ENCODE data around the gene GRM4. TPM values are rescaled to one million over a fixed set of nuclear protein-coding genes. Genes with fewer than 3 reads are reported as not detected.
A peak's percentile ranks its signal among the peaks of the same experiment; 100 is the strongest.

The GRM4 gene
- total RNA-seq, 1 donor from 2014 or later = not detected

GRCh38 chr6:34161857-34162515 lies 16.1 kb upstream of the GRM4 start:
- intact Hi-C loops (cut with DNase I) = no loop called here
- peak; percentile 39 for DNase-seq (ENCODE audit: low spot score)
- no peak for ATAC-seq

- ATAC-seq = no peak
- intact Hi-C loops (cut with DNase I) = no loop called here
Measured at GRCh38 chr6:34159844-34160243, 14.0 kb upstream of the GRM4 start.

DNA sequence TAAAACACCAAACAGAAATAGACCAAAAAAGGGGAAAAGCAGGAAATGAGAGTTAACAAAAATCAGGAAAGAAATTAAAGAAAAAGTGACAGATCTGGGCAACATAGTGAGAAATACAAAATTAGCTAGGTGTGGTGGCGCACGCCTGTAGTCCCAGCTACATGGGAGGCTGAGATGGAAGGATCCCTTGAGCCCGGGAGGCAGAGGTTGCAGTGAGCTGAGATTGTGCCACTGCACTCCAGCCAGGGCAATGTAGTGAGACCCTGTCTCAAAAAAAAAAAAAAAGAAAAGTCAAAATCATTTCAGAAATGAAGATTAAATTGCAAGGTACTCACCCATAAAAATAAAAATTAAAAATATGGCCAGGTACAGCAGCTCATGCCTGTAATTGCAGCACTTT lies 13.0 kb upstream of the GRM4 start:
- ATAC-seq = no peak
- intact Hi-C loops (cut with DNase I) = no loop called here
- DNase-seq (ENCODE audit: low spot score) = no peak

More at GRCh38 chr6:34159844-34160243, 14.0 kb upstream of the GRM4 start:
- no peak for DNase-seq (ENCODE audit: low spot score)

DNA sequence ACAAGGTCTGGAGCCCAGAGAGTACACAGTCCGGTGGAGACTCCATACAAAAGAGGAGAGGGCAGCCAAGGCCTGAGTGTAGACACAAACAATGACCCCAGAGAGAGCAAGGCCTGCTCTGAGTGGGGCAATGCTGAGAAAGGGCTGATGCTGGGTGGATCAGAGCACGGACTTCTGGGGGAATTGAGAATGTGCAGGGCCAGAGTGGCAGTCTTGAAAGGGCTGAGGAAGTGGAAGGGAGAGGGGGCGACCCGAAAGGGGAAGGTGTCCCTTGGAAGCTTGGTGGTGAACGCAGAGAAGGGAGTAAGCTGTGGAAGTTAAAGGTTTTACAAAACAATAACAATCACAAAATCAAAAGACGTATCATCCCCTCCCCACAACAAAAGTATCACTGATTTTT lies 12.0 kb upstream of the GRM4 start:
- ATAC-seq = no peak
- DNase-seq (ENCODE audit: low spot score) = peak; percentile 15
- intact Hi-C loops (cut with DNase I) = no loop called here

DNA sequence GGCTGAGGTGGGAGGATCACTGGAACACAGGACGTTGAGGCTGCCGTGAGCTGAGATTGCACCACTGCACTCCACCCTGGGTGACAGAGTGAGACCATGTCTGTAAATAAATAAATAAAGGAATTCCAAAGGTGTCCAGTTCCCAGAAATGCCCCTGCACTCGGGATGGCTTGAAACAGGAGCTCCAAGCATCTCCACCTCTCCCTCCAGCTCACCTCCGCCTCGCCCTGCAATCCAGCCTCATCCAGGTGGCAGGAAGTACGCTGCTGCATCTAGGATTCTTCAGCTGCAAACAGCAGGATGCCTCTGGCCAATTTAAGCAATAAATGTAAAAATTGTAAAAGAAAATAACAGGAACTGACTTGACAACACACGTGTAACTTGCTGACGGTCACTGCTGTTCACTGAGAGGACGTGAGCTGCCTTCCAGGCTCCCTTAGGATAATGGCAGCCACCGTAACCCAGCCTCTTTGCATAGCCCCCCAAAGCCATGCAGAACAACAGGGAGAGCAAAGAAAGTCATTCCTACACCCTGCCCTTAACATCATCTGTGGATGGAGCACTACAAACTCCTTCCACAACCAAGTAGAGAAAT lies 11.4 kb upstream of the GRM4 start:
- intact Hi-C loops (cut with DNase I) = no loop called here
- peak; percentile 23 for DNase-seq (ENCODE audit: low spot score)
- ATAC-seq = no peak

DNA sequence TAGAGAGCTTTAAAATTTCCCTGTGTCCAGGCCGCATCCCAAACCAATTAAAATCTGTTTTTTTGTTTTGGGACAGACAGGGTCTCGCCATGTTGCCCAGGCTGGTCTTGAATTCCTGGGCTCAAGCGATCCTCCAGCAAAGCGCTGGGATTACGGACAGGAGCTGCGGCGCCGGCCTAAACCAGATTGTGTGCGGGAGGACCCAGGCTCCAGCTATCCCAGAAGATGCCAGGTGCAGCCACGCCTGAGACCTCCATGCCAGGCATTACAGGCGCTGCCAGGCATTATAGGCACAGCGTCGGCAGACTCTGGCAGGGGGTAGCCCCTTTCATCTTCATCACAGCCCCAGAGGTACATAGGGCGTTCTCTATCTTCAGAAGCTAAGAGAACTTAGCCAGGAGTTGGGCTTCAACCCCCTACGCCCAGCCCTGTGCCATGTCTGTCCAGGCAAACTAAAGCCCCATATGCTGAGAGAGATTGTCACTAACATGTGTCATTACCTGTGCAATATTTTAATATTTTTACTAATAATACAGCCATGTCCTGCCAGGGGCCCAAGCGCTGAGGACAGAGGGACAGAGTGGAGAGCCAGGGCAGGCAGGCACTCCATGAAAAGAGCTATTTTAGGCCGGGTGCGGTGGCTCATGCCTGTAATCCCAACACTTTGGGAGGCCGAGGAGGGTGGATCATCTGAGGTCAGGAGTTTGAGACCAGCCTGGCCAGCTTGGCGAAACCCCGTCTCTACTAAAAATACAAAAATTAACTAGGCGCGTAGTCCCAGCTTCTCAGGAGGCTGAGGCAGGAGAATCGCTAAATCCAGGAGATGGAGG lies 9.8 kb upstream of the GRM4 start:
- ATAC-seq = no peak
- peak; percentile 41 for DNase-seq (ENCODE audit: low spot score)
- intact Hi-C loops (cut with DNase I) = no loop called here

- DNase-seq (ENCODE audit: low spot score) (peak; percentile 66), ATAC-seq (peak; percentile 83)
- intact Hi-C loops (cut with DNase I) = no loop called here
Measured at GRCh38 chr6:34154668-34155447, 9.0 kb upstream of the GRM4 start.

DNA sequence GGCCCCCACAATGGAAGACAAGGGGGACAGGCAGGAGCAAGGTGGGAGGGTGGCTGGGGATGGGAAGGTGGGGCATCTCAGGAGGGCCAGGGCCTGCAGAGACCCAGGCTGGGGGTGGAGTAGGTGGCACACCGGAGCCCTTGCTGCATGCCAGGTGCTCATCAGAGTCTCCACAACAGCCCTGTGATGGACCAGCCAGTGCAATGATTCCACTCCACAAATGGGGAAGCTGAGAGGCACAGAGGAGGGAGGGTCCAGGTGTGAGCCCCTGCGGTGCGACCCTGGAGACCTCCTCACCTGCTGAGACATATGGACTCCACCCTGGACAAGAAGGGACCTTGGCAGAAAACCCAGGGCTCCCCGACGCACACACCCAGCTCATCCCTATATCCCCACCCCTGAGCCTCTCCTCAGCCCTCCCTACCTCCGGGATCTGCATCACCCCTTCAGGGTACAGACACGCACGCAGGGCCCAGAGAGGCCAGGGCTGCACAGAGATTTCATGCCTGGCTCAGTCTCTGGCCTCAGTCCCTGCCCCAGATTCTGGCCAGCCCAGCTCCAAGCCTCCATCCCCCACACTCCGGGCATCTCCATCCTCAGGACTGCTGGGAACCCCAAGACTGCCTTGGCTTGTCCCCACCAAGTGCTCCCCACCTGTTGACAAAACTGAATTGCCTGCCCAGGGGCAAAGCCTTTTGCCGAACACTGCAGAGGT lies 7.1 kb upstream of the GRM4 start:
- ATAC-seq (no peak), DNase-seq (ENCODE audit: low spot score) (peak; percentile 17)
- intact Hi-C loops (cut with DNase I) = no loop called here

DNA sequence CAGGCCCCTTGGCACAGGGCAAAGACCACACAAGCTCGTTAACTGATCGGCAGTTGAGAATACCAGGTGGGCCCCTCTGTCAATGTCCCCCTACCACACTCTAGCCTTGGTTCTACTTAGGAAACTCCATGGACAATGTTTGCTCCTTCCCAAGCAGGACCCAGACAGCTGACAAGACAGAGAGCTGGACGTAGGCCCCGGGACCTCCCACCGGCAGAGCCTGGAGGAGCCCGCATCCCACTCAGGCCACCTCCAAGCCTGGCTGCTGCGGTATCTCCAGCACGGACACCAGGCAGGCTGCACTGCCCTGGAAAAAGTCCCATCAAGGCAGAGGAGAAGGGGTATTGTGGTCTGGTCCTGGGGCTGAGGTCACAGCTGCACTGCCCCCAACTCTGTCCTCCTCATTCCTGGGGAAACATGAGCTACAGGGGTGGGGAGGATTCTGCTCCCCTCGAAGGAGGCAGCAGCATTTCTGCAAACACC lies 6.2 kb upstream of the GRM4 start:
- ATAC-seq = no peak
- peak; percentile 4 for DNase-seq (ENCODE audit: low spot score)
- intact Hi-C loops (cut with DNase I) = no loop called here

GRCh38 chr6:34151321-34152041 lies 5.6 kb upstream of the GRM4 start:
- DNase-seq (ENCODE audit: low spot score) (peak; percentile 33), ATAC-seq (no peak)
- intact Hi-C loops (cut with DNase I) = no loop called here

DNA sequence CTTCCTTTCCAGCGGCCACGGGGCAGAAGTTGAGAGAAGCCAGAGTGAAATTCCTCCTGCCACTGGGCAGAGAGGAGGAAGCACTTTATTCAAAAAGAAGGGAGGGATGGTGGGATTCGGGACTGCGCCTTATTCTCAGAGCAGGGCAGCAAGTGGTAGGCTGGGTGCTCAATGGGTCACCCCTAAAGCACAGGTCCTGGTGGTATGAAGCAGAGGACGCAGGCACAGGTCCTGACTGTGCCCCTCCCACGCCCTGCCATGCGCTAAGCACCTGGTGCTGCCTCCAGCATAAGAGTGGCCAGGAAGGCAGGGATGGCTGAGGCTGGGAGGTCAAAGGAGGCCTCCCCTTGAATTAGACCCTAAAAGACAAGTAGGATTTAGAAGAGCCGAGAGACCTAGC lies 4.9 kb upstream of the GRM4 start:
- peak; percentile 45 for DNase-seq (ENCODE audit: low spot score)
- intact Hi-C loops (cut with DNase I) = no loop called here
- no peak for ATAC-seq

DNA sequence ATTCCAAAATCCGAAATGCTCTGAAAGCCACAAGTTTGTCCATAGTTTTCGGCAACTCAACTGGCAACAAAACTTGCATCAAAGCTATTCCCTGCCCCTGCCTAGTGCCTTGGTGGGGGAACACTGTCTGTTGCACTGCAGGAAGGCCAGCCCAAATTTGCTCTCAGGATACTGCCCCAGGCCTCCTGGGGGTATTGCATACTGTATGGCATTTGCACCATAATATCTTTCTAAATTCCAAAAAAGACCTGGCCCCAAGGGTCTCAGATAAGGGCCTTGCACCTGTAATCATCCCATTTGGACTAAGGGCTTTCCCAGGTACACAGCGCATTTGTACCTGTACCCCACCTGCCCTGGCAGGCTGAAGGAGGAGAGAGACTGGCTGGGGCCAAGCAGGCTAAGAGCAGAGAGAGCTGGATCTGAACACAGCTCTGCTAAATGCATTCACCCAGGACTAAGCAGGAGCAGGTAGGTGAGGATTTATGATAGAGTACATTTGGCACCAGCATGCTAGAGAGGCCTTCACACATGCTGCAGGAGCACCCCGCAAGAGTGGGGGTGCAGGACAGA lies 4.0 kb upstream of the GRM4 start:
- no peak for ATAC-seq
- DNase-seq (ENCODE audit: low spot score) = peak; percentile 21
- intact Hi-C loops (cut with DNase I) = no loop called here

DNA sequence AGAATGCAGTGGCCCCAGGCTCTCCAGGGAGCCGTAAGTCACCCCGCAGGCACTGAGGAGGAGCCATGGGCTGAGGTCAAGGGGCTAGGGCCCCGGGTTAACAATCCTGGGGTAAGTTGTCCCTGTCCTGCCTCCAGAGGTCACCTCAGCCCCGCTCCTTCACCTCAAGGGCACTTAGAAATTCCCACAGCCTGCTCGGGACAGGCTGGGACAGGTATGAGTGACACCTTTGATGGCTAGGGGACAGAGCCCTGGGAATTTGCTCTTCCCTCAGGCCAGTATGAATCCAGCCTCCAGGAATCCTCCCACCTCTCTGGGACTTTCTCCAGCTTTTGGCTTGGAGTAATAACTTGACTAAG lies 3.5 kb upstream of the GRM4 start:
- no peak for ATAC-seq
- DNase-seq (ENCODE audit: low spot score) = peak; percentile 27
- intact Hi-C loops (cut with DNase I) = no loop called here

DNA sequence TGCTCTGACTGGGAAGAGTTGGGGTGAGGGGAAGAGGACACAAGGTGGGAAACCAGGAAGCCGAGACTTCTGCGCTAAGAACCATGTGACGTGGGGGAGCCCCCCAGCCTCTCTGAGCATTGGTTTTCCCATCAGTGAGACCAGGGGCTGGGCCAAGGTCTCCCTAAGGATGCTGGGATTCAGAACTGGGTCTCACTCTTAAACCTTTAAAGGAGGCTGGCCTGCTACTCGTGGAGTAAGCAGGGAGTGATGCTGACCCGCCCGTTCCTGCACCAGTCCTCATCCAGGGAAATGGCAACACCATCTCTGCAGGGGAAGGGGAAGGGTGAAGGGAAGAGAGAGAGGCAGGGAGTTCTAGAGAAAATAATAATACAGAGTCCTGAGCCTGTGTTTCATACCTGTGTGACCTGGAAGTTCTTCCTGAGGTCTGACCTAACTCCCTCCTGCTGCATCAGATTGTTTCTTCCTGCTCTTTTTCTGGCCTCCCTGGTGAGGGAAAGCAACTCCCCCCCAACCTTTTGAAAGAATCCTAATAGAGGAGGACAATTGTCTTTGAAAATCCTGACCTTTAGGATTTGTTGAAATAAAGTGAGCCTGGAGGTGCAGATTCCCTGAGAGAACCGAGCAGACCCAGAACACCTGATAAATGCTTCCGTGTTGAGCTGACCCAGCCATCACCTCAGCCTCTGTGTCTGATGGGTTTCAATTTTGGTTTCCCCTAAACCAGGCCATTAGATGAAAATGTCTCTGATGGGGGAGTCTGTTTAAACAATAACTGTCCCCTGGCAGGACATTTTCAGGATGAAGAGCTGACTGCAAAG lies 3.0 kb upstream of the GRM4 start:
- intact Hi-C loops (cut with DNase I) = no loop called here
- no peak for DNase-seq (ENCODE audit: low spot score)
- ATAC-seq = no peak

GRCh38 chr6:34147906-34148630 lies 2.2 kb upstream of the GRM4 start:
- intact Hi-C loops (cut with DNase I) = no loop called here
- no peak for ATAC-seq
- no peak for DNase-seq (ENCODE audit: low spot score)

DNA sequence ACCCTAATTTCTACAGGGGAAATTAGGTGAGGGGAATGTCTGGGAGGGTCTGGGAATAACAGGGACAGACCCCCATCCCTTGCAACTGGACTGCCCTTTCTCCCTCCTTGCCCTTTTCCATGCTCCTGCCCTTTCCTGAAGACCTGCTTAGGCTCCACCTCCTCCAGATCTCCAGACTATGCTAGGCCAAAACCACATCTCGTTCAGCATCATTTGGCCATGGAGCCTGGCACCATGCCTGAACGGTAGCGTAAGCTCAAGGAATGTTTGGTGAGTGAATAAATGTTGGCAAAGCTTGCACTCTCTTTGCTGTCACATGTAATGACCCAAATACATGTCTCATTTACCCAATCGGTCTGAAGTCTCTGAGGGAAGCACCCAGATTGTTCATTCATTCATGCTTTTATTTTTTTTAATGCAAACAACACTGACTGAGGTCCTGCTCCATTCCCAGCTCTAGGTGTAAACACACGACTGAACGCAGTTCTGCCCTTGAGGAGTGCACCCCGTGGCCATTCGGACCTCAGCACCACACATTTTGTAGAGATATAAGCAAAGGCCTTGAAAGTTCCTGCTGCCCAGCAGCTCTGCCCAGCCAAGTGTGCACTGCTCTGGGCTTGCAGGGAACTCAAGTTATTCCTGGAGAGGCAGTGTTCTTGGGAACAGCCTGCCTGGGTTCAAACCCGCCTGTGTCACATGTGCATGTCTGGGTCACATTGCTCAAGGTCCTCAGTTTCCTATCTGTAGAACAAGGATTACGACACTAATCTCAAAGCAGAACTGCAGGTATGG lies 1.1 kb upstream of the GRM4 start:
- intact Hi-C loops (cut with DNase I) = no loop called here
- ATAC-seq = no peak
- DNase-seq (ENCODE audit: low spot score) = no peak
